WERI-Rb-1 (cell line): ENCODE data around the gene SLC22A23.
"Not testable (repeated sequence)": the region's sequence is repeated elsewhere in the genome, so short reads cannot be mapped to it uniquely, and the experiment has no call there.

Experiments used
- DNase-seq: peaks from one replicate; pipeline ENCODE4 v3.0.0-alpha.2; 2020
- H3K27ac ChIP-seq: fragments of 250-450 bp; sonication (Bioruptor Pico); 2 replicates; pipeline ENCODE4 v1.5.1; 2020; ENCODE audit warnings: mild to moderate bottlenecking, moderate library complexity
- H3K27me3 ChIP-seq: fragments of 250-450 bp; sonication (Bioruptor Pico); 2 replicates; pipeline ENCODE4 v1.5.1; 2021; ENCODE audit warnings: mild to moderate bottlenecking, low read depth, moderate library complexity; ENCODE audit not compliant: insufficient read depth, severe bottlenecking
- H3K36me3 ChIP-seq: fragments of 250-450 bp; sonication (Bioruptor Pico); 2 replicates; pipeline ENCODE4 v1.5.1; 2020; ENCODE audit warnings: mild to moderate bottlenecking, moderate library complexity
- H3K4me3 ChIP-seq: 2 replicates; pipeline ENCODE4 v1.5.1; 2011; ENCODE audit warnings: low read depth, mild to moderate bottlenecking, control low read depth, low read length
- H3K9me3 ChIP-seq: fragments of 250-450 bp; sonication (Bioruptor Pico); 2 replicates; pipeline ENCODE4 v1.5.1; 2021; ENCODE audit warnings: mild to moderate bottlenecking, moderate library complexity; ENCODE audit not compliant: severe bottlenecking
- CTCF ChIP-seq: IDR thresholded peaks from 2 replicates; pipeline ENCODE4 v1.5.1; 2011; ENCODE audit warnings: low read depth, mild to moderate bottlenecking, control low read depth, inconsistent platforms, low read length

The SLC22A23 gene

GRCh38 chr6:3390698-3391097 is 66.2 kb downstream of the SLC22A23 start:
- H3K36me3 ChIP-seq, result no peaks in the 10 kb centered on the region; the same call in 1 of the 2 replicates
- H3K9me3 ChIP-seq, result no peaks in the 10 kb centered on the region
- no peak for DNase-seq
- H3K27ac ChIP-seq, result no peak overlapping the region
- no peak overlapping the region for H3K4me3 ChIP-seq
- no peak for TF ChIP-seq CTCF
- no peaks in the 10 kb centered on the region for H3K27me3 ChIP-seq

GRCh38 chr6:3389390-3390167 is 67.3 kb downstream of the SLC22A23 start:
- DNase-seq, result no peak
- H3K9me3 ChIP-seq, result no peaks in the 10 kb centered on the region
- H3K4me3 ChIP-seq, result no peak overlapping the region
- H3K27ac ChIP-seq, result no peak overlapping the region
- no peak for TF ChIP-seq CTCF
- H3K27me3 ChIP-seq, result no peaks in the 10 kb centered on the region
- H3K36me3 ChIP-seq, result no peaks in the 10 kb centered on the region; the same call in 1 of the 2 replicates

- Histone ChIP-seq H3K9me3 (no peaks in the 10 kb centered on the region), H3K4me3 (no peak overlapping the region), H3K27ac (no peak overlapping the region), H3K36me3 (no peaks in the 10 kb centered on the region; the same call in 1 of the 2 replicates), H3K27me3 (no peaks in the 10 kb centered on the region)
- no peak for DNase-seq
- TF ChIP-seq CTCF, result no peak
Measured at GRCh38 chr6:3388786-3389185, 68.1 kb downstream of the SLC22A23 start.

GRCh38 chr6:3386374-3386857 is 70.4 kb downstream of the SLC22A23 start:
- no peak for DNase-seq
- Histone ChIP-seq H3K27ac (no peak overlapping the region), H3K4me3 (no peak overlapping the region), H3K36me3 (no peaks in the 10 kb centered on the region; the same call in 1 of the 2 replicates), H3K9me3 (no peaks in the 10 kb centered on the region), H3K27me3 (no peaks in the 10 kb centered on the region)
- no peak for TF ChIP-seq CTCF

- no peak overlapping the region for H3K4me3 ChIP-seq
- no peak for DNase-seq
- H3K36me3 ChIP-seq, result no peaks in the 10 kb centered on the region; the same call in 1 of the 2 replicates
- no peaks in the 10 kb centered on the region for H3K27me3 ChIP-seq
- H3K27ac ChIP-seq, result no peak overlapping the region
- TF ChIP-seq CTCF, result no peak
- H3K9me3 ChIP-seq, result no peaks in the 10 kb centered on the region
Measured at GRCh38 chr6:3385660-3386151, 71.1 kb downstream of the SLC22A23 start.

- not testable (repeated sequence) for H3K27ac ChIP-seq, H3K27me3 ChIP-seq, H3K4me3 ChIP-seq, H3K9me3 ChIP-seq, H3K36me3 ChIP-seq, DNase-seq
Measured at GRCh38 chr6:3385181-3385580, 71.7 kb downstream of the SLC22A23 start.
